ENCODE results near the gene DNAJC9. TPM values are rescaled to one million over a fixed set of nuclear protein-coding genes. Genes with fewer than 3 reads are reported as not detected.

The DNAJC9 gene
- total RNA-seq, 1 donor from 2014 or later = 37.5 TPM

GRCh38 chr10:73228247-73228646, 18.8 kb downstream of the DNAJC9 start:
- Mint-ChIP-seq H3K9me3 (ENCODE audit: unreplicated experiment) (no peaks in the 10 kb centered on the region), H3K4me3 (ENCODE audit: unreplicated experiment) (no peak overlapping the region), H3K36me3 (ENCODE audit: unreplicated experiment) (no peaks in the 10 kb centered on the region), H3K4me1 (ENCODE audit: low read depth, unreplicated experiment) (no peaks in the 10 kb centered on the region), H3K27me3 (ENCODE audit: unreplicated experiment) (no peaks in the 10 kb centered on the region), H3K27ac (ENCODE audit: unreplicated experiment) (no peak overlapping the region)
- TF ChIP-seq, protein P1, sequence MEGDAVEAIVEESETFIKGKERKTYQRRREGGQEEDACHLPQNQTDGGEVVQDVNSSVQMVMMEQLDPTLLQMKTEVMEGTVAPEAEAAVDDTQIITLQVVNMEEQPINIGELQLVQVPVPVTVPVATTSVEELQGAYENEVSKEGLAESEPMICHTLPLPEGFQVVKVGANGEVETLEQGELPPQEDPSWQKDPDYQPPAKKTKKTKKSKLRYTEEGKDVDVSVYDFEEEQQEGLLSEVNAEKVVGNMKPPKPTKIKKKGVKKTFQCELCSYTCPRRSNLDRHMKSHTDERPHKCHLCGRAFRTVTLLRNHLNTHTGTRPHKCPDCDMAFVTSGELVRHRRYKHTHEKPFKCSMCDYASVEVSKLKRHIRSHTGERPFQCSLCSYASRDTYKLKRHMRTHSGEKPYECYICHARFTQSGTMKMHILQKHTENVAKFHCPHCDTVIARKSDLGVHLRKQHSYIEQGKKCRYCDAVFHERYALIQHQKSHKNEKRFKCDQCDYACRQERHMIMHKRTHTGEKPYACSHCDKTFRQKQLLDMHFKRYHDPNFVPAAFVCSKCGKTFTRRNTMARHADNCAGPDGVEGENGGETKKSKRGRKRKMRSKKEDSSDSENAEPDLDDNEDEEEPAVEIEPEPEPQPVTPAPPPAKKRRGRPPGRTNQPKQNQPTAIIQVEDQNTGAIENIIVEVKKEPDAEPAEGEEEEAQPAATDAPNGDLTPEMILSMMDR (IDR thresholded peaks at IDR 0.05; ENCODE audit: partially characterized antibody, unreplicated experiment) = no peak
- DNase-seq = no peak

DNA sequence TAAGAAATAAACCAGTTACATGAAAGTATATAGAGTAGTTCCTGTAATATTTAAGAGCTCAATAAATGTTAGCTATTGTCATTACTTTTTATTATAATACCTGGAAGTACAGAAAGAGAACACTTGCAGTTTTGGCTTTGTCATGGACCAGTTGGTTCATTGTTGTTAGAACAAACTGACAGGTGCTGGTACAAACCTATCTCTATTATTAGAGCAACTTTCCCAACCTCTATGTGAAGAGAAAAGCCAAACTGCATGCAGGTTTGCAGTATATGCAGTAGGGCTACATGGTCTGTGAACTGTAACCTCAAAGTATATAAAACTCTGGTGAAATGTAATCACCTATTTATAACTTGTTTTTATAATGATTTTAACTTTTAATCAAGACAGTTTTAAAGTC, 20.4 kb downstream of the DNAJC9 start:
- Mint-ChIP-seq H3K4me3 (ENCODE audit: unreplicated experiment) (no peak overlapping the region), H3K27ac (ENCODE audit: unreplicated experiment) (no peak overlapping the region), H3K36me3 (ENCODE audit: unreplicated experiment) (no peaks in the 10 kb centered on the region), H3K27me3 (ENCODE audit: unreplicated experiment) (no peaks in the 10 kb centered on the region), H3K9me3 (ENCODE audit: unreplicated experiment) (no peaks in the 10 kb centered on the region), H3K4me1 (ENCODE audit: low read depth, unreplicated experiment) (no peaks in the 10 kb centered on the region)
- no peak for DNase-seq
- TF ChIP-seq, protein P1 (IDR thresholded peaks at IDR 0.05; ENCODE audit: partially characterized antibody, unreplicated experiment) = no peak

- Mint-ChIP-seq H3K9me3 (ENCODE audit: unreplicated experiment) (no peaks in the 10 kb centered on the region), H3K36me3 (ENCODE audit: unreplicated experiment) (no peaks in the 10 kb centered on the region), H3K4me3 (ENCODE audit: unreplicated experiment) (no peak overlapping the region), H3K27me3 (ENCODE audit: unreplicated experiment) (no peaks in the 10 kb centered on the region), H3K27ac (ENCODE audit: unreplicated experiment) (no peak overlapping the region), H3K4me1 (ENCODE audit: low read depth, unreplicated experiment) (no peaks in the 10 kb centered on the region)
- no peak for DNase-seq
- TF ChIP-seq, protein P1 (IDR thresholded peaks at IDR 0.05; ENCODE audit: partially characterized antibody, unreplicated experiment) = no peak
These were observed 21.5 kb downstream of the DNAJC9 start for GRCh38 chr10:73225518-73225917.

GRCh38 chr10:73220989-73221388, 26.1 kb downstream of the DNAJC9 start:
- H3K4me1 Mint-ChIP-seq (ENCODE audit: low read depth, unreplicated experiment) = no peaks in the 10 kb centered on the region

DNA sequence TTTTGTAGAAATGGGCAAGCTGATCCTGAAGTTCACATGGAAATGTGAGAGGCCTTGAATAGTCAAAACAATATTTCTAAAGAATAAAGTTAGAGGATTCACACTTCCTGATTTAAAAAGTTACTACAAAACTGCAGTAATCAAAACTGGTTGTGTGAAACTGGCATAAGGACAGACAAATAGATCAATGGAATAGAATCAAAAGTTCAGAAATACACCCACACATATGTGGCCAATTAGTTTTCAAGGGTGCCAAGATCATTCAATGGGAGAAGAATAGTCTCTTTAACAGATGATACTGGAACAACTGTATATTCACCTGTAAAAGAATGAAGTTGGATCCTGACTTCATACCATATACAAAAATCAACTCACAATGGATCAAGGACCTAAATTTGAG, 27.7 kb downstream of the DNAJC9 start:
- Mint-ChIP-seq H3K27me3 (ENCODE audit: unreplicated experiment) (no peaks in the 10 kb centered on the region), H3K27ac (ENCODE audit: unreplicated experiment) (no peak overlapping the region), H3K36me3 (ENCODE audit: unreplicated experiment) (no peaks in the 10 kb centered on the region), H3K4me3 (ENCODE audit: unreplicated experiment) (no peak overlapping the region), H3K4me1 (ENCODE audit: low read depth, unreplicated experiment) (no peaks in the 10 kb centered on the region), H3K9me3 (ENCODE audit: unreplicated experiment) (no peaks in the 10 kb centered on the region)
- TF ChIP-seq, protein P1 (IDR thresholded peaks at IDR 0.05; ENCODE audit: partially characterized antibody, unreplicated experiment) = no peak
- DNase-seq = no peak

More at GRCh38 chr10:73220989-73221388, 26.1 kb downstream of the DNAJC9 start:
- H3K4me3 Mint-ChIP-seq (ENCODE audit: unreplicated experiment) = no peak overlapping the region
- no peaks in the 10 kb centered on the region for H3K36me3 Mint-ChIP-seq (ENCODE audit: unreplicated experiment)
- H3K9me3 Mint-ChIP-seq (ENCODE audit: unreplicated experiment) = no peaks in the 10 kb centered on the region
- H3K27me3 Mint-ChIP-seq (ENCODE audit: unreplicated experiment) = no peaks in the 10 kb centered on the region
- DNase-seq = no peak
- no peak overlapping the region for H3K27ac Mint-ChIP-seq (ENCODE audit: unreplicated experiment)
- TF ChIP-seq, protein P1 (IDR thresholded peaks at IDR 0.05; ENCODE audit: partially characterized antibody, unreplicated experiment) = no peak

Data from glutamatergic neuron (in vitro differentiated cells).